ENCODE results near the gene TFE3.
A peak's percentile ranks its signal among the peaks of the same experiment; 100 is the strongest.

TFE3 gene

DNA sequence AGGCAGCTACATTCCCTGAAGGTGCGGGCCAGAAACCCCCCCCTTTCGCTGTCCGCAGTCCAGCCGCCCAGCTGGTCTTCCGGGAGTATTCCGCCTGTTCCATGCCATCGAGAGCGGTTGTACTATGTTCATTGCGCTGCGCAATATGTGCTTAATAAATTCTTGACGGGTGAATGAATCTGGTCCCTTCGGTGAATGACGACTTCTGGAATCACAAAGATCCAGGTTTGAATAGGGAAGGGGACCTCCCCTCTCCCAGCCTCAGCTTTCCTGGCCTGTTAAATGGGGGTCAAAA lies 777 bp upstream of the TFE3 start:
- DNase-seq (no peak), ATAC-seq (replicated peaks) (no peak)
- H3K4me3 Mint-ChIP-seq = peak overlapping the region; percentile 78 to 87
- H3K4me1 Mint-ChIP-seq = peaks cover 23 to 36% of the 10 kb centered on the region in 2 donors
- H3K27me3 Mint-ChIP-seq = no peaks in the 10 kb centered on the region
- H3K36me3 Mint-ChIP-seq = peaks cover 8 to 11% of the 10 kb centered on the region in 2 donors
- no peaks in the 10 kb centered on the region for H3K9me3 Mint-ChIP-seq
- H3K27ac Mint-ChIP-seq = peak overlapping the region; percentile 83

DNA sequence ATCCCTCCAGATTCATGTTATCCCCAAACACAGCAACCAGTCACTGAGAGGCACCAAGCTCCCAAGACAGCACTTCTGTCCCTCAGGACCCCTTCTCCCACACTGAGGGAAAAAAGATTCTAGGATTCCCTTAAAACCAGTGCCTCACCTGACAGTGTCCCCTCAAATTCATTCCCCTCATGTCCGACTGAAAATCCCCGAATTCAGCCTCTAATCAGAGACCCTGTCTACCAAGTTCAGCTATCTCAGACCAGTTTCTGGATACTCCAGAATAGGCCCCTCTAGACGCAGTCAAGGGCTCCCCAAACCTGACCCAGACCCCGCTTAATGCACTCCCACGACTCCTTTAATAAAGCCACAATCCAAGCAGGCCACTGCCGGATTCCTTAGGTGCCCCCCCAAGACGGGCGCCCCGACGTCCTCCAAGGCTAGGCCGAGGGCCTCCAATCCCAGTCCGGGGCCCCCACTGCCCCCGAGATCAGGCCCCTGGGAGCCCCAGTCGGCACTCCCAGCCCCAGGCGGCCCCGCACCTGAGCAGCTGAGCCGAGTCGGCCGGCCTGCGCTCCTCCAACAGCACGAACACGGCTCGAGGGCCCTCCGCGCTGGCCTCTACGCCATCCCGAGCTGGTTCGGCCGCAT lies 457 bp downstream of the TFE3 start:
- H3K9me3 Mint-ChIP-seq = no peaks in the 10 kb centered on the region
- no peak for DNase-seq
- H3K27ac Mint-ChIP-seq = peak overlapping the region; percentile 91
- H3K27me3 Mint-ChIP-seq = no peaks in the 10 kb centered on the region
- peaks cover 15 to 20% of the 10 kb centered on the region in 2 donors for H3K36me3 Mint-ChIP-seq
- H3K4me3 Mint-ChIP-seq = peak overlapping the region; percentile 86 to 87
- no peak for ATAC-seq (replicated peaks)
- peaks cover 28 to 40% of the 10 kb centered on the region in 2 donors for H3K4me1 Mint-ChIP-seq

DNA sequence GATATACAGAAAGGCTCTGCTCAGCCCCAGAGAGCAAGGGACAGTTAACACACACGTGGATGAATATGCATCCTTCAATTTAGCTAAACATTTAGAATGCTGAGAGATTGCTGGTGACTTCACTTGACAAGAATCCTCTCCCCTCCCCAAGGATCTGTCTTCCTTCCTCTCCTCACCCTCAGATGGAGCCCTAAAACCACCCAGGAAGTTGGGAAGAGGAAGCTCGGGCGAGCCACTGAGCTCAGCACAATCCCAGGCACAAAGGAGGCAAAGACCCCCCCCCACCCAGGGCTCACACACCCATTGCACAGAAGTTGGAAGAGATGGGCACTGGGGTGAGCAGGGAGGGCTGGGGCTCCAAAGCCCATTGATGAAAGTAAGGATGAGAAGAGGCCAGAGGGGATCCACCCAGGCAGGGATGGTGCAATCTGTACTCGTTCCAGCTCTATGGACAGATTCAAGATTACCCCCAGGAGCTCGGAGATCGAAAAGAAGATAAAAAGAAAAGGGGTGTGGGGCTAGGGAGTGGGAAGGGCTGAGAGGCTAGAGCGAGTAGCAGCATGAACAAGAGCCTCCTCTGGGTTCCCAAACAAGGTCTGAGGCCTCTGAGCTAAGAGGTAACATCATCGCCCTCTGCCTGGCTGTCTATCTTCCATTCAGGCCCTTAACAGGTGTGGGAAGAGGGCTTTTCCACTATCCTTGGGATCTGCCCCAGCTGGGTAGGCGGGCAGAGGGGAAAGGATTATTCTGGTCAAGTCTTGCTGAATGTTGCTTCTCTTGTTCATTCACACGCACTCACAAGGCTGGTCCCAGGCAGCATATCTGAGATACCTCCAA lies 1.2 kb downstream of the TFE3 start:
- DNase-seq = no peak
- no peak for ATAC-seq (replicated peaks)
- Mint-ChIP-seq H3K27me3 (no peaks in the 10 kb centered on the region), H3K9me3 (no peaks in the 10 kb centered on the region), H3K4me3 (peak overlapping the region; percentile 86 to 87), H3K36me3 (peaks cover 16 to 22% of the 10 kb centered on the region in 2 donors), H3K27ac (peak overlapping the region; percentile 91), H3K4me1 (peaks cover 29 to 40% of the 10 kb centered on the region in 2 donors)

DNA sequence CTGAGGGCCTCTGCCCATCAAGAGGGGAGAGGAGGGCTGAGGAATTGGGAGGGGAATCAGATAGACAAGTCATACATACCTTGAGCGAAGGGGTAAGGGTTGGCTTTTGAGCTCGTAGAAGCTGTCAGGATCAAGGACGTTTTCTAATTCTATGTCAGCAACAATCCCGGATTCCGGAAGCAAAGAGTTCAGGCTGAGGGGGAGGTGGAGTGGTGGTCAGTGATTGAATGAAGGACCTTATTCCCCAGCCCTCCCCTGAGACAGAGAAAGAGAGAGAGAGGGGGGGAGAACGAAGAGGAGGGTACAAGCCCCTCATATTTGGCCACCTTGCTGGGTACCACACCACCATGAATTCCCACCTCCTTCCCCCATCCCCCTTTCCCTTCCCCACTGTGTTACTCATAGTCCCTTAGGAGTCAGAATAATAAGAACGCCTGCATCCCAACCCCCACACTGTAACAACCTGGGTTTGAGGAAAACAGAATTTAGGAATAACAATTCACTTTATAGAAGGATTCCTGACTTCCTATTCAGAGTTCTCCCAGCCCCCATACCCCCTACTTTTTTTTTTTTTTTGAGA lies 2.7 kb downstream of the TFE3 start:
- Mint-ChIP-seq H3K9me3 (no peaks in the 10 kb centered on the region), H3K36me3 (peaks cover 16 to 22% of the 10 kb centered on the region in 2 donors), H3K4me3 (peak overlapping the region; percentile 50 to 63), H3K27me3 (no peaks in the 10 kb centered on the region), H3K27ac (peak overlapping the region; percentile 92), H3K4me1 (peaks cover 29 to 40% of the 10 kb centered on the region in 2 donors)
- ATAC-seq (replicated peaks) (no peak), DNase-seq (no peak)

DNA sequence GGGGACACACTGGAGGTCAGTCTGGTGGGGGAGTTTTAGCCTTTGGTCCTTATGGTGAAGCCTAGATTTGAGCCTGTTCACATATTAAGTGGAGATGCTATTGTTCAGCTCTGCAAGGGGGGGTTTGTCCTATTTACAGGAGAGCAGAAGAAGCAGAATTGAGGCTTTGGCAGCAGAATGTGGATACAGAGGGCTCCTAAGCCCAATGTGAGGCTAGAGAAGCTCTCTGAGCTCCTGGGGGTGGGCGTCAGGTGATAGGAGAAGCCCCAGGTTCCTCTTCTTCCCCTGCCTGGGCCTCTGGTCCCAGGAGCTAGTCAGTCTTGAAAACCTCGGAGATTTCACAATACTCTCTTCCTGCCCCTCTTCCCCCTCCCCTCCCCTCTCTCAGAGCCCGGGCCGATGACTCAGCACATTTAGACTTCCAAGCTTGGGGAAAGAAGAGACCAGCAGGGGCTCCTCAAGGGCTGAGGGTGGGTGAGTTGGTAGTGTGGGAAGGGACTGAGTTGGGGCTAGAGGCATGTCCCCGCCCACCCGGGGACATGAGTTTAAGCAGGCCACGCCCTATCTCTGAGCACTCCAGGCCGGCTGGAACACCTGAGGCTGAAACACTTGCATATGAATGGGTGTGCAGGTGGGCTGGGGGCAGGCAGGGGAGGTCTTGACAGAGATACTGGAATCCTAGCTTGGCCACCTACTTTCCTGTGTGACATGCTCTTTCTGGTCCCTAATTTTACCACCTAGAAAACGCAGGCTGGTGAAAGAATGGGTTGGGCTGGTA lies 3.4 kb downstream of the TFE3 start:
- Mint-ChIP-seq H3K36me3 (peaks cover 16 to 24% of the 10 kb centered on the region in 2 donors), H3K9me3 (no peaks in the 10 kb centered on the region), H3K27ac (peak overlapping the region; percentile 92), H3K4me1 (peaks cover 29 to 40% of the 10 kb centered on the region in 2 donors), H3K4me3 (peak overlapping the region; percentile 53 to 63), H3K27me3 (no peaks in the 10 kb centered on the region)
- DNase-seq (no peak), ATAC-seq (replicated peaks) (no peak)

DNA sequence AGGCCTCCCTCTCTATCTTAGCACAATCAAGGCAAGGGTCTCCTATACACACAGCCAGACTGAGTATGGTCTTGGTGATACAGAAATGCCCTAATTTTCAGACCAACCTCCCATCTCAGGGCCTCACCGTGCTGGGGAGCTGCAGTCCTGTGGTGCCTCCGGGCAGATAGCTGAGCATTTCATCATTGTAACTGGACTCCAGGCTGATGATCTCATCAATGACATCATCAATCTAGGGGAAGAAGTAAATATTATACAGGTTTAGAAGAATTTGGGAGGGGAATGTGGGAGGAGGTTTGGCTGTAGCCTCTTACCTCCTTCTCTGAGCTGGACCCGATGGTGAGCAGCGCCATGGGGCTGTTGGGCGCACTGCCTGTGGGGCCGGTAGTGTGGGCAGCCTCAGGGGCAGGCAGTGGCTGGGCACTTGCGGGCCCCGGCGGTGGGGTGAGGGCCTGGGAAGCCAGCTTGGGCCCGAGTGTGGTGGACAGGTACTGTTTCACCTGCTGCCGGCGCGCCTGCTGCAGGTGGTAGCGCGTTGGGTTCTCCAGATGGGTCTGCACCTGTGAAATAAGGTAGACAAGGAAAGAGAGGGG lies 5.2 kb downstream of the TFE3 start:
- no peaks in the 10 kb centered on the region for H3K9me3 Mint-ChIP-seq
- H3K4me3 Mint-ChIP-seq = no peak overlapping the region
- DNase-seq (no peak), ATAC-seq (replicated peaks) (no peak)
- H3K27me3 Mint-ChIP-seq = no peaks in the 10 kb centered on the region
- H3K27ac Mint-ChIP-seq = peak overlapping the region; percentile 47
- H3K36me3 Mint-ChIP-seq = peaks cover 20 to 36% of the 10 kb centered on the region in 2 donors
- H3K4me1 Mint-ChIP-seq = peaks cover 26 to 41% of the 10 kb centered on the region in 2 donors

DNA sequence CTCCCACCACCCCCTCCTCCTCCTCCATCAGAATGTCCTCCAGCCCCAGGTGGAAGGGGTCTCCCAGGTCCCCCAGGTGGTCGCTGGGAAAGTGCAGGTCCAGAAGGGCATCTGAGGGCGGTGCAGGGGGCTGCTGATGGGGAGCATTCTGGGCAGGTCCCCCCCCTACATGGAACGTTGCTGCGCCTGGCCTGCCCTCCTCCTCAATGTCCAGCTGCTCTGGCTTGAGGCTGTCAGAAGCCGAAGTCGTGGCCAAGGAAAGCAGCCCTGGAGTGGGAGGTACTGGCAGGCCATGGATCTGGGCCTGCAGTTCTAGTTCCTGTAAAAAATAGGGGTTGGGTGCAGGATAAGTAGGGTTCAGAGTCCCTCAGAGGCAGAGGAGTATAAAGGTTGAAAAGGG lies 12.9 kb downstream of the TFE3 start:
- ATAC-seq (replicated peaks) = no peak
- Mint-ChIP-seq H3K36me3 (peaks cover 12 to 27% of the 10 kb centered on the region in 2 donors), H3K9me3 (no peaks in the 10 kb centered on the region), H3K4me1 (peaks cover 1 to 12% of the 10 kb centered on the region in 2 donors), H3K27ac (no peak overlapping the region), H3K27me3 (no peaks in the 10 kb centered on the region), H3K4me3 (no peak overlapping the region)
- DNase-seq = no peak

DNA sequence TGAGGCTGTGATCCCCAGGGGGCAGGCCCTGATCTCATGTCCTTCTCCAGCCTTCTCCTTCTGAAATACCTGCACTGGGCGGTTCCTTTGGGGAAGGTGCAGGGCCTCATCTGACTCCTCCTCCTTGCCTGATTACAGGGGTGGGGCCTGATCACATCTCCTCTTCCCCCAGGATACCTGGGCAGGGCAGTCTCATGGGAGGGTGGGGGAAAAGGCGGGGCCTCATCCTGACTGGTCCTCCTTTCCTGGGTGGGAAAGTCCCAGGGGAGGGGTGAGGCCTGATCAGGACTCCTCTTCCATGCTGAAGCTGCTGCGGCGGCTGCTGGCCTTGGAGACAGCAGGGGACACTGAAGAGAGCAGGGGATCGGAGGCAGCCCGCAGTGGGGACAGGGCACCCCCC lies 13.3 kb downstream of the TFE3 start:
- H3K36me3 Mint-ChIP-seq = peaks cover 12 to 26% of the 10 kb centered on the region in 2 donors
- no peaks in the 10 kb centered on the region for H3K27me3 Mint-ChIP-seq
- H3K9me3 Mint-ChIP-seq = no peaks in the 10 kb centered on the region
- DNase-seq (no peak), ATAC-seq (replicated peaks) (no peak)
- H3K4me1 Mint-ChIP-seq = peaks cover 1 to 12% of the 10 kb centered on the region in 2 donors
- H3K4me3 Mint-ChIP-seq = no peak overlapping the region
- H3K27ac Mint-ChIP-seq = no peak overlapping the region

DNA sequence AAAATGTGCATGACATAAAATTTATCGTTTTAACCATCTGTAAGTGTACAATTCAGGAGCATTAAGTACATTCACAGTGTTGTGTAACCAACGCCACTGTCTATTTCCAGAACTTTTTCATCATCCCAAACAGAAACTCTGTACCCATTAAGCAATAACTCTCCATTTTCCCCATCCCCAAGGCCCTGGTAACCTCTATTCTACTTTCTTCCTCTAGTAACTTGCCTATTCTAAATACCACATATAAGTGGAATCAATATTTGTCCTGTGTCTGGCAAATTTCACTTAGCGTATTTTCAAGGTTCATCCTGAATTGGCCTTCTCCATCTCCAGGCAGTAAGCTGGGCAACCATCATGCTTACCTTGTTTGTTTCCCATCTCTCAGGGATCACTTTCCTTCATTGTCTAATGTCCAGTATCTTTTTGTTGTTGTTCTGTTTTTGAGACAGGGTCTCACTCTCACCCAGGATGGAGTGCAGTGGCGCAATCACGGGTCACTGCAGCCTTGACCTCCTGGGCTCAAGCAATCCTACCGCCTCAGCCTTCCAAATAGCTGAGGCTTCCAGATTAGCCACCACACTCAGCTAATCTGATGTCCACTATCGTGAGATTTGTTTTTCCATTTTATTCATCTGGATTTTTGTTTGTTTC lies 23.4 kb downstream of the TFE3 start:
- Mint-ChIP-seq H3K27me3 (no peaks in the 10 kb centered on the region), H3K4me1 (no peaks in the 10 kb centered on the region)

DNA sequence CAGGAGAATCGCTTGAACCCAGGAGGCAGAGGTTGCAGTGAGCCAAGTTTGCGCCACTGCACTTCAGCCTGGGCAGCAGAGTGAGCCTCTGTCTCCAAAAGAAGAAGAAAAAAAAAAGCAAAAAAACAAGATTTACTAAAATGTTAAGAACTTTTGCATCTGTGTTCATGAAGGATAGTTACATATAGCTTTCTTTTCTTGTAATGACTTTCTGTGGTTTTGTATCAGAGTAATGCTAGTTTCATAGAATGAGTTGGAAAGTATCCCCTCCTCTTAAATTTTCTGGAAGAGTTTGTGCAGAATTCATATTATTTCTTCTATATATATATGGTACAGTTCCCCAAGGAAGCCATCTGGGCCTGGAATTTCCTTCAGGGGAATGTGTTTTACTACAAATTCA lies 24.1 kb downstream of the TFE3 start:
- ATAC-seq (replicated peaks) (no peak), DNase-seq (no peak)
- Mint-ChIP-seq H3K4me3 (no peak overlapping the region), H3K4me1 (no peaks in the 10 kb centered on the region), H3K9me3 (no peaks in the 10 kb centered on the region), H3K36me3 (no peaks in the 10 kb centered on the region), H3K27ac (no peak overlapping the region), H3K27me3 (no peaks in the 10 kb centered on the region)

More for the DNA sequence above, 23.4 kb downstream of the TFE3 start:
- Mint-ChIP-seq H3K9me3 (no peaks in the 10 kb centered on the region), H3K4me3 (no peak overlapping the region), H3K27ac (no peak overlapping the region), H3K36me3 (peaks cover 0 to 6% of the 10 kb centered on the region in 2 donors)
- ATAC-seq (replicated peaks) (no peak), DNase-seq (no peak)

DNA sequence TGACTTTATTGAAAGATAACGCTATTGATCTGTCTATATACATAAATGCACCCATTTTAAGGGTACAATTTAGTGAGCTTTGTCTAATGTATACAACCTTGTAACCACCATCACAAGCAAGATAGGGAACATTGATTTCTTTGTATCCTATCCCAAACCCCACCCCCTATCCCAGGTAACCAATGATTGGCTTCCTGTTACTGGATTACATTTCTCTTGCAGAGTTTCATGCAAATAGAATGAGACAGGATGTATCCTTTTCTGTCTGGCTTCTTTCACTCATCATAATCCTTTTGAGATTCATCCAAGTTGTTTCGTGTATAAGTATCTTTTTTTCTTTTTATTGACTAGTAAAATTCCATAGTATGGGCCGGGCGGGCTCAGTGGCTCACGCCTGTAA lies 39.5 kb downstream of the TFE3 start:
- Mint-ChIP-seq H3K4me1 (peaks cover 10 to 22% of the 10 kb centered on the region in 2 donors), H3K4me3 (peak overlapping the region in 1 of 2 donors; percentile 19), H3K36me3 (peaks cover 4 to 18% of the 10 kb centered on the region in 2 donors), H3K9me3 (peaks cover 0 to 6% of the 10 kb centered on the region in 2 donors), H3K27ac (peak overlapping the region; percentile 51), H3K27me3 (no peaks in the 10 kb centered on the region)
- no peak for DNase-seq
- no peak for ATAC-seq (replicated peaks)

DNA sequence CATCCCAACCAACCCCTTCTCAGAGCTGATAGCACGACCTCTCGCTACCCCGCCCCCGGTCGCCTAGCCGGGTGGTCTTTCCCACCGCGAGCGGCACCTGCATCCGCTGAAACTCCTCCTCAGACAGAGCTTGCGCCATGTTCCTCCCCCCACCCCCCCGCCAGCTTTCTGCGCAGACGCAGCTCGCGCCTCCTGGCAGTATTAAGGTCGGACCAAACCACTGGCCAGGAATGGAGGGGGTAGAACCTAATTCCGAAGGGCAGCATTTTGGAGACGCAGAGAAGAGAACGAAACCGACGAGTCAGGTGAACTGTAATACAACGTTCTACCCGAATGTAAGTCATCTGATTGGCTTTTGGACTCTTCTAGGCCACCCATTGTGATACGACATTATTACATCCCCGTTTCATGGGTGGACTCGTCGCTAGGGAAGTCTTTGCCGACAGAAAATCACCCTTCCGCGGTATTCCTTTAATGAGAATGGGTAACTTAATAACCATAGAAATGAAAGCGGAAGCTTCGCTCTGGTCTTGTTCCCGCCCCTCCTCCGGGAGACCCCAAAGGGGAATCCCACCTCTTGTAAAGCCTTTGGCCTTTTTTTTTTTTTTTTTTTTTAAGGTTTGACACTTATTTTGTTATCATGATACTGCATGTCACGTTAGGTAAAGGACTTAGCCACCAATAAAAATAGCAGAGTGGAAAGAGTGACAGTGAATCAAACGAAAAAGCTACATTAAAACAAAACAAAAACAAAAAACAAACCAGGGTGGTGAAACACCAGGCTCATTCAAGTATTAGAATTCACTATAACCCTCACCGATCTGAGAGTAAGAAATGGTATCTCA lies 40.8 kb downstream of the TFE3 start, which contains the start of gene GRIPAP1:
Gene GRIPAP1 (minus strand): TSS at position 174 of the 845 bp plus-strand sequence. CDS start 35 bp downstream, at position 139.
- H3K4me1 Mint-ChIP-seq = peaks cover 14 to 35% of the 10 kb centered on the region in 2 donors
- H3K9me3 Mint-ChIP-seq = peaks cover 0 to 6% of the 10 kb centered on the region in 2 donors
- DNase-seq = peak; percentile 75

More for the DNA sequence above, 40.8 kb downstream of the TFE3 start, which contains the start of gene GRIPAP1:
- Mint-ChIP-seq H3K4me3 (peak within 1 kb of the TSS; percentile 98 to 100), H3K27me3 (peaks cover 0 to 5% of the 10 kb centered on the region in 2 donors), H3K36me3 (peaks cover 16 to 30% of the 10 kb centered on the region in 2 donors), H3K27ac (peak within 1 kb of the TSS; percentile 99)
- ATAC-seq (replicated peaks) = peak; percentile 77 to 87

Data from stimulated activated naive B cell treated with anti-CD40 and anti-IgM and Interleukin-4, amounts not matched to agents 10 μg/mL and 1 μg/mL and 100 μg/mL, for 72 hours (primary cell).